ENCODE data around the gene MINDY4.

MINDY4 gene

GRCh38 chr7:30896783-30897637 is 125.8 kb downstream of the MINDY4 start:
- DNase-seq (ENCODE audit: extremely low read depth in 1 of 2, low read depth in 1 of 2): no peak

GRCh38 chr7:30897770-30898169 is 126.6 kb downstream of the MINDY4 start:
- no peak for DNase-seq (ENCODE audit: extremely low read depth in 1 of 2, low read depth in 1 of 2)

- no peak for DNase-seq (ENCODE audit: extremely low read depth in 1 of 2, low read depth in 1 of 2)
These were observed 127.2 kb downstream of the MINDY4 start for GRCh38 chr7:30898411-30898810.

- no peak for DNase-seq (ENCODE audit: extremely low read depth in 1 of 2, low read depth in 1 of 2)
These were observed 127.8 kb downstream of the MINDY4 start for GRCh38 chr7:30899066-30899465.

GRCh38 chr7:30899630-30900029 is 128.4 kb downstream of the MINDY4 start:
- DNase-seq (ENCODE audit: extremely low read depth in 1 of 2, low read depth in 1 of 2): no peak

GRCh38 chr7:30900053-30900452 is 128.8 kb downstream of the MINDY4 start:
- DNase-seq (ENCODE audit: extremely low read depth in 1 of 2, low read depth in 1 of 2): no peak

- no peak for DNase-seq (ENCODE audit: extremely low read depth in 1 of 2, low read depth in 1 of 2)
These were observed 129.7 kb downstream of the MINDY4 start for GRCh38 chr7:30900803-30901362.

GRCh38 chr7:30901856-30902255 is 130.6 kb downstream of the MINDY4 start:
- no peak for DNase-seq (ENCODE audit: extremely low read depth in 1 of 2, low read depth in 1 of 2)

GRCh38 chr7:30902466-30902865 is 131.2 kb downstream of the MINDY4 start:
- no peak for DNase-seq (ENCODE audit: extremely low read depth in 1 of 2, low read depth in 1 of 2)

- no peak for DNase-seq (ENCODE audit: extremely low read depth in 1 of 2, low read depth in 1 of 2)
These were observed 131.9 kb downstream of the MINDY4 start for GRCh38 chr7:30903146-30903545.

- DNase-seq (ENCODE audit: extremely low read depth in 1 of 2, low read depth in 1 of 2): no peak
These were observed 133.3 kb downstream of the MINDY4 start for GRCh38 chr7:30904561-30904960.

- DNase-seq (ENCODE audit: extremely low read depth in 1 of 2, low read depth in 1 of 2): no peak
These were observed 134.1 kb downstream of the MINDY4 start for GRCh38 chr7:30905078-30906012.

- no peak for DNase-seq (ENCODE audit: extremely low read depth in 1 of 2, low read depth in 1 of 2)
These were observed 134.8 kb downstream of the MINDY4 start for GRCh38 chr7:30906014-30906413.

GRCh38 chr7:30906515-30907240 is 135.5 kb downstream of the MINDY4 start:
- no peak for DNase-seq (ENCODE audit: extremely low read depth in 1 of 2, low read depth in 1 of 2)

- DNase-seq (ENCODE audit: extremely low read depth in 1 of 2, low read depth in 1 of 2): no peak
These were observed 136.5 kb downstream of the MINDY4 start for GRCh38 chr7:30907527-30908267.

- DNase-seq (ENCODE audit: extremely low read depth in 1 of 2, low read depth in 1 of 2): no peak
These were observed 137.5 kb downstream of the MINDY4 start for GRCh38 chr7:30908681-30909080.

GRCh38 chr7:30909431-30909830 is 138.2 kb downstream of the MINDY4 start:
- no peak for DNase-seq (ENCODE audit: extremely low read depth in 1 of 2, low read depth in 1 of 2)

GRCh38 chr7:30910411-30911073 is 139.3 kb downstream of the MINDY4 start:
- no peak for DNase-seq (ENCODE audit: extremely low read depth in 1 of 2, low read depth in 1 of 2)

- DNase-seq (ENCODE audit: extremely low read depth in 1 of 2, low read depth in 1 of 2): no peak
These were observed 139.9 kb downstream of the MINDY4 start for GRCh38 chr7:30911133-30911532.

GRCh38 chr7:30911561-30911969 is 140.3 kb downstream of the MINDY4 start, which contains the start of gene AQP1:
TSS of gene AQP1 (plus strand) at chr7:30911853. CDS start at chr7:30911910, 57 bp downstream.
- DNase-seq (ENCODE audit: extremely low read depth in 1 of 2, low read depth in 1 of 2): no peak

Measured in stimulated activated CD8-positive, alpha-beta memory T cell treated with anti-CD3 and anti-CD28 coated beads, Interleukin-7, amount 100 ng/mL, for 48 hours (primary cell).